ENCODE results near the gene MAP2K2.
A peak's percentile ranks its signal among the peaks of the same experiment; 100 is the strongest.

MAP2K2 gene

DNA sequence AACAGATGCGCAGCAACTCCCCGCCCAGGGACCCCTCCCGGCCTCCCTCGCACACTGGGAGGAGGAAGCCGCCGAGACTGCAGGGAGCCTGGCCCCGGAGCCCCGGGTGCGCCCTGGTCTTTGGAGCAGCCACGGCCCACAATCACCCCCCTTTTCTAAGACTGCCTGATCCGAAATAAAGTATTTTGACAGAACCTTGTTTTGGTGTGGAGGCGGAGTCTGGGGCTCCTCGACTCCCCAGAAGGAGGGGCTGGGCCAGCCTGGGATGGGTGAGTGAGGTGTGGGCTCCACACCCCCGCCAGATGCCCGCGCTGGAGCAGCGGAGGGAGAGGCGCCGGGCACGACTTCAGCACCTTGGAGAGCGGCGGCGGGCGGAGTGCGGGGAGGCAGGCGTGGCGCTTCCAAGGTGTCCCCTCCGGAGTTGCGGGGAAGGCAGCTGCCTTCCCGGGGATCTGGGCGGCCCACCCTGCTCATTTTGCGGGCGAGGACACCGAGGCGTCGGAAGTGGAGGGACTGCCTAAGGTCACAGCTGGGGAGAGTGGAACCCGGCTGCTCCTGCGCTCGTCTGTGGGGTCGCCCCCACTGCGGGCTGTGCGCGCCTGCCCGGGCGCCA lies 49.0 kb upstream of the MAP2K2 start:
- POLR2A ChIA-PET, result no interaction called here
- Histone ChIP-seq H3K9me3 (ENCODE audit: control insufficient read depth, insufficient read depth, low read depth, low read length) (no peaks in the 10 kb centered on the region), H3K36me3 (ENCODE audit: control insufficient read depth in 2 of 2, insufficient read depth in 1 of 2, low read length in 2 of 2) (peaks cover 0 to 11% of the 10 kb centered on the region in 2 experiments; a peak in 2 of 3 replicates), H3K27ac (ENCODE audit: extremely low read depth, low read depth, low read length) (no peak overlapping the region), H3K4me3 (ENCODE audit: low read depth, low read length) (no peak overlapping the region), H3K4me1 (ENCODE audit: control insufficient read depth, insufficient read depth, low read length) (no peaks in the 10 kb centered on the region)
- CTCF ChIA-PET, result interaction anchor here (0.7 kb wide), 1 partner anchor 11 kb away, joined by 3 read pairs; no protein-coding TSS in a partner anchor
- TF ChIP-seq ZNF239 (tag by site-specific recombination; IDR thresholded peaks at IDR 0.05) (no peak), ZNF629 (tag by site-specific recombination; IDR thresholded peaks at IDR 0.05) (0 out of 2 replicates have a peak, but pooled peaks have one; percentile 17), HOXC10 (CRISPR knock-in tag; IDR thresholded peaks at IDR 0.05) (0 out of 2 replicates have a peak, but pooled peaks have one; percentile 55), ZIC2 (tag by site-specific recombination; IDR thresholded peaks at IDR 0.05) (peak; percentile 37; the same call in 1 of the 2 replicates), ZEB2 (tag by site-specific recombination; IDR thresholded peaks at IDR 0.05) (peak; percentile 53; the same call in 1 of the 2 replicates), PATZ1 (tag by site-specific recombination; IDR thresholded peaks at IDR 0.05) (peak; percentile 81), ZFP69B (tag by site-specific recombination; IDR thresholded peaks at IDR 0.05) (peak; percentile 70; the same call in 1 of the 2 replicates), GLIS2 (tag by site-specific recombination; IDR thresholded peaks at IDR 0.05) (peak; percentile 75), KLF9 (tag by site-specific recombination; IDR thresholded peaks at IDR 0.05; ENCODE audit: low read depth) (peak; percentile 67), SCRT1 (tag by site-specific recombination; IDR thresholded peaks at IDR 0.05; ENCODE audit: borderline replicate concordance) (no peak), ZBTB8A (tag by site-specific recombination; IDR thresholded peaks at IDR 0.05) (0 out of 2 replicates have a peak, but pooled peaks have one; percentile 25), ZNF692 (tag by site-specific recombination; IDR thresholded peaks at IDR 0.05) (peak; percentile 85), KLF16 (tag by site-specific recombination; IDR thresholded peaks at IDR 0.05) (0 out of 2 replicates have a peak, but pooled peaks have one; percentile 22), SP3 (tag by site-specific recombination; IDR thresholded peaks at IDR 0.05) (0 out of 2 replicates have a peak, but pooled peaks have one; percentile 31), ELK4 (IDR thresholded peaks at IDR 0.05; ENCODE audit: borderline replicate concordance, low read depth, low read length) (no peak)
- TF ChIP-seq, protein P1, sequence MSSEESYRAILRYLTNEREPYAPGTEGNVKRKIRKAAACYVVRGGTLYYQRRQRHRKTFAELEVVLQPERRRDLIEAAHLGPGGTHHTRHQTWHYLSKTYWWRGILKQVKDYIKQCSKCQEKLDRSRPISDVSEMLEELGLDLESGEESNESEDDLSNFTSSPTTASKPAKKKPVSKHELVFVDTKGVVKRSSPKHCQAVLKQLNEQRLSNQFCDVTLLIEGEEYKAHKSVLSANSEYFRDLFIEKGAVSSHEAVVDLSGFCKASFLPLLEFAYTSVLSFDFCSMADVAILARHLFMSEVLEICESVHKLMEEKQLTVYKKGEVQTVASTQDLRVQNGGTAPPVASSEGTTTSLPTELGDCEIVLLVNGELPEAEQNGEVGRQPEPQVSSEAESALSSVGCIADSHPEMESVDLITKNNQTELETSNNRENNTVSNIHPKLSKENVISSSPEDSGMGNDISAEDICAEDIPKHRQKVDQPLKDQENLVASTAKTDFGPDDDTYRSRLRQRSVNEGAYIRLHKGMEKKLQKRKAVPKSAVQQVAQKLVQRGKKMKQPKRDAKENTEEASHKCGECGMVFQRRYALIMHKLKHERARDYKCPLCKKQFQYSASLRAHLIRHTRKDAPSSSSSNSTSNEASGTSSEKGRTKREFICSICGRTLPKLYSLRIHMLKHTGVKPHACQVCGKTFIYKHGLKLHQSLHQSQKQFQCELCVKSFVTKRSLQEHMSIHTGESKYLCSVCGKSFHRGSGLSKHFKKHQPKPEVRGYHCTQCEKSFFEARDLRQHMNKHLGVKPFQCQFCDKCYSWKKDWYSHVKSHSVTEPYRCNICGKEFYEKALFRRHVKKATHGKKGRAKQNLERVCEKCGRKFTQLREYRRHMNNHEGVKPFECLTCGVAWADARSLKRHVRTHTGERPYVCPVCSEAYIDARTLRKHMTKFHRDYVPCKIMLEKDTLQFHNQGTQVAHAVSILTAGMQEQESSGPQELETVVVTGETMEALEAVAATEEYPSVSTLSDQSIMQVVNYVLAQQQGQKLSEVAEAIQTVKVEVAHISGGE (tag by site-specific recombination; conservative IDR thresholded peaks at IDR 0.05; ENCODE audit: low read depth), result peak; percentile 18; the same call in 1 of the 2 replicates
- TF ChIP-seq, protein P2, sequence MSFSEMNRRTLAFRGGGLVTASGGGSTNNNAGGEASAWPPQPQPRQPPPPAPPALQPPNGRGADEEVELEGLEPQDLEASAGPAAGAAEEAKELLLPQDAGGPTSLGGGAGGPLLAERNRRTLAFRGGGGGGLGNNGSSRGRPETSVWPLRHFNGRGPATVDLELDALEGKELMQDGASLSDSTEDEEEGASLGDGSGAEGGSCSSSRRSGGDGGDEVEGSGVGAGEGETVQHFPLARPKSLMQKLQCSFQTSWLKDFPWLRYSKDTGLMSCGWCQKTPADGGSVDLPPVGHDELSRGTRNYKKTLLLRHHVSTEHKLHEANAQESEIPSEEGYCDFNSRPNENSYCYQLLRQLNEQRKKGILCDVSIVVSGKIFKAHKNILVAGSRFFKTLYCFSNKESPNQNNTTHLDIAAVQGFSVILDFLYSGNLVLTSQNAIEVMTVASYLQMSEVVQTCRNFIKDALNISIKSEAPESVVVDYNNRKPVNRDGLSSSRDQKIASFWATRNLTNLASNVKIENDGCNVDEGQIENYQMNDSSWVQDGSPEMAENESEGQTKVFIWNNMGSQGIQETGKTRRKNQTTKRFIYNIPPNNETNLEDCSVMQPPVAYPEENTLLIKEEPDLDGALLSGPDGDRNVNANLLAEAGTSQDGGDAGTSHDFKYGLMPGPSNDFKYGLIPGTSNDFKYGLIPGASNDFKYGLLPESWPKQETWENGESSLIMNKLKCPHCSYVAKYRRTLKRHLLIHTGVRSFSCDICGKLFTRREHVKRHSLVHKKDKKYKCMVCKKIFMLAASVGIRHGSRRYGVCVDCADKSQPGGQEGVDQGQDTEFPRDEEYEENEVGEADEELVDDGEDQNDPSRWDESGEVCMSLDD (tag by site-specific recombination; IDR thresholded peaks at IDR 0.05), result peak; percentile 48; the same call in 1 of the 2 replicates
- TF ChIP-seq, protein P3, sequence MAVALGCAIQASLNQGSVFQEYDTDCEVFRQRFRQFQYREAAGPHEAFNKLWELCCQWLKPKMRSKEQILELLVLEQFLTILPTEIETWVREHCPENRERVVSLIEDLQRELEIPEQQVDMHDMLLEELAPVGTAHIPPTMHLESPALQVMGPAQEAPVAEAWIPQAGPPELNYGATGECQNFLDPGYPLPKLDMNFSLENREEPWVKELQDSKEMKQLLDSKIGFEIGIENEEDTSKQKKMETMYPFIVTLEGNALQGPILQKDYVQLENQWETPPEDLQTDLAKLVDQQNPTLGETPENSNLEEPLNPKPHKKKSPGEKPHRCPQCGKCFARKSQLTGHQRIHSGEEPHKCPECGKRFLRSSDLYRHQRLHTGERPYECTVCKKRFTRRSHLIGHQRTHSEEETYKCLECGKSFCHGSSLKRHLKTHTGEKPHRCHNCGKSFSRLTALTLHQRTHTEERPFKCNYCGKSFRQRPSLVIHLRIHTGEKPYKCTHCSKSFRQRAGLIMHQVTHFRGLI (tag by site-specific recombination; IDR thresholded peaks at IDR 0.05), result no peak
- TF ChIP-seq, protein P4, sequence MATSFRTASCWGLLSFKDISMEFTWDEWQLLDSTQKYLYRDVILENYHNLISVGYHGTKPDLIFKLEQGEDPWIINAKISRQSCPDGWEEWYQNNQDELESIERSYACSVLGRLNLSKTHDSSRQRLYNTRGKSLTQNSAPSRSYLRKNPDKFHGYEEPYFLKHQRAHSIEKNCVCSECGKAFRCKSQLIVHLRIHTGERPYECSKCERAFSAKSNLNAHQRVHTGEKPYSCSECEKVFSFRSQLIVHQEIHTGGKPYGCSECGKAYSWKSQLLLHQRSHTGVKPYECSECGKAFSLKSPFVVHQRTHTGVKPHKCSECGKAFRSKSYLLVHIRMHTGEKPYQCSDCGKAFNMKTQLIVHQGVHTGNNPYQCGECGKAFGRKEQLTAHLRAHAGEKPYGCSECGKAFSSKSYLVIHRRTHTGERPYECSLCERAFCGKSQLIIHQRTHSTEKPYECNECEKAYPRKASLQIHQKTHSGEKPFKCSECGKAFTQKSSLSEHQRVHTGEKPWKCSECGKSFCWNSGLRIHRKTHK (tag by site-specific recombination; IDR thresholded peaks at IDR 0.05), result no peak

Data from HEK293 (cell line).